ENCODE data around the gene PTPN23. TPM values are rescaled to one million over a fixed set of nuclear protein-coding genes. Genes with fewer than 3 reads are reported as not detected.

PTPN23 gene
- total and polyA plus RNA-seq, 10 of the 15 experiments (the other 5 are each of a cell fraction or from before 2014, with no cell fraction given): 0.44 to 28.6 (median 4.4) TPM

- FAIRE-seq (no peak), ATAC-seq (no peak), DNase-seq (ENCODE audit: low read depth, low spot score) (no peak)
- no peak overlapping the region for H3K27ac ChIP-seq (ENCODE audit: control insufficient read depth, insufficient read depth)
- H3K27me3 ChIP-seq (replicated peaks in 1 of 2; ENCODE audit: control insufficient read depth in 2 of 2, insufficient read depth in 2 of 2, low read length in 1 of 2): no peaks in the 10 kb centered on the region
- CTCF ChIA-PET: no interaction called here
- H3K9ac ChIP-seq (ENCODE audit: control insufficient read depth, insufficient read depth, low read length): no peak overlapping the region
- BruUV-seq (replicated peaks): no TSS peak
- RAD21 ChIA-PET (ENCODE audit: unreplicated experiment): no interaction called here
- H3K79me2 ChIP-seq (ENCODE audit: control insufficient read depth, insufficient read depth, low read length): peaks cover 7% of the 10 kb centered on the region
- H3K4me1 ChIP-seq (ENCODE audit: control insufficient read depth, insufficient read depth, low read length): no peaks in the 10 kb centered on the region
- POLR2A ChIA-PET: interaction anchor here (0.7 kb wide), 1 partner anchor 46 kb away, joined by 4 read pairs; no protein-coding TSS in a partner anchor
- H2AFZ ChIP-seq (ENCODE audit: control insufficient read depth, low read depth, low read length): no peak overlapping the region
- no peaks in the 10 kb centered on the region for H3K9me3 ChIP-seq (replicated peaks; ENCODE audit: control insufficient read depth, insufficient read depth, low read length)
- H3K4me2 ChIP-seq (ENCODE audit: control insufficient read depth, insufficient read depth): no peak overlapping the region
- H3K4me3 ChIP-seq: no peak overlapping the region
- SMC1A ChIA-PET (ENCODE audit: uncharacterized antibody, unreplicated experiment): interaction anchor here (0.5 kb wide), 1 partner anchor 105 kb away, joined by 3 read pairs; no protein-coding TSS in a partner anchor
- intact Hi-C loops (cut with micrococcal nuclease; ENCODE audit: unreplicated experiment): no loop called here
- in situ Hi-C loops (cut with MboI): no loop called here
- no peaks in the 10 kb centered on the region for H4K20me1 ChIP-seq (ENCODE audit: control insufficient read depth, insufficient read depth)
- TF ChIP-seq SMAD5 (IDR thresholded peaks at IDR 0.05; ENCODE audit: low read depth) (no peak), PAX5 (IDR thresholded peaks at IDR 0.05; ENCODE audit: borderline replicate concordance, low read depth, low read length) (no peak), HDGF (IDR thresholded peaks at IDR 0.05) (no peak), MEF2A (IDR thresholded peaks at IDR 0.05; ENCODE audit: insufficient read depth, low read depth, low read length) (no peak), IKZF2 (IDR thresholded peaks at IDR 0.05) (no peak), SRF (IDR thresholded peaks at IDR 0.05; ENCODE audit: low read depth in 2 of 2, low read length in 2 of 2) (no peak), RBBP5 (conservative IDR thresholded peaks at IDR 0.05) (no peak), WRNIP1 (IDR thresholded peaks at IDR 0.05; ENCODE audit: borderline replicate concordance, low read depth, low read length) (no peak), NBN (IDR thresholded peaks at IDR 0.05) (no peak), ESRRA (IDR thresholded peaks at IDR 0.05; ENCODE audit: low read length) (no peak), NR2C1 (IDR thresholded peaks at IDR 0.05) (no peak), CHD1 (IDR thresholded peaks at IDR 0.05; ENCODE audit: low read depth, low read length) (no peak), PBX3 (IDR thresholded peaks at IDR 0.05; ENCODE audit: insufficient replicate concordance, low read depth, low read length) (no peak), BMI1 (IDR thresholded peaks at IDR 0.05; ENCODE audit: borderline replicate concordance) (no peak), SPI1 (IDR thresholded peaks at IDR 0.05; ENCODE audit: borderline replicate concordance, insufficient read depth, low read depth, low read length) (no peak)
- H3K36me3 ChIP-seq (ENCODE audit: control insufficient read depth in 2 of 2, insufficient read depth in 2 of 2, low read length in 1 of 2): peaks cover 0 to 10% of the 10 kb centered on the region in 2 experiments; a peak in 2 of 4 replicates
- 94% methylated on average over 1 of the region's 1 CpG for WGBS (ENCODE audit: insufficient coverage, insufficient replicate concordance, low lambda C conversion rate, missing lambda C conversion rate)
Observed at GRCh38 chr3:47399016-47399415, 18.2 kb downstream of the PTPN23 start.
